ENCODE results near the gene RIN1.
"Not testable (repeated sequence)": the region's sequence is repeated elsewhere in the genome, so short reads cannot be mapped to it uniquely, and the experiment has no call there.

Gene RIN1

DNA sequence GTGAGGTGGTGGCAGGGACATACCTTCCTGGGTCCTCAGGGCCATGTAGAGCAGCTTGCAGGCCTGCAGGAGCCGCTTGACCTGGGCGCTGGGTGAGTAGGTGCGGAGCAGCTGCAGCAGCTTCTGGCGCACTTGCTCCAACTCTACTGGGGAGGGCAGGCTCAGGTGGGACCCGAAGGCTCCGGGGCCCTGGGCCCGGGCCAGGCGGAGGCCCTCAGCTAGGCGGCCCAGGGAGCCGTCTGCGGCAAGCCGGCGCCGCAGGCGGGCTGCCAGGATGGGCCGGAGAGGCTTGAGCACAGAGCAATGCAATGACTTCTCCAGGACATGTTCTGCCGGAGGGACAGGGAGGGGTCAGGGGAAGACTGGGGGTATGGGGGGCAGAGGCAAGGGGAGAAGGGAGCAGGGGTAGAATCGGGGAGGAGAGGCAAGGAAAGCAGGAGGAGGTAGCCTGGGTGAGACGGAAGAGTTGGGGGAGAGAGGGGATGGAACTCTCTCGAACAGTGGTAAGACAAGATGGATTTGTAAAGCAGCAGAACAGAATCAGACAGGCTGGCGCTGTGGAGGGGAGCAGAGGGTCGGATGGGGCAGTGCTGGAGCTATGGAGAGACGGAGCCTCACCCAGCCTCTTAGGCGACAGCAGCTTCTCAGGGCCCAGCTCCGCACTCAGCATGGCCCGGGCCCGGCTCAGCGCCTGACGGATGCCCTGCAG lies 2.2 kb downstream of the RIN1 start:
- DNase-seq: no peak

DNA sequence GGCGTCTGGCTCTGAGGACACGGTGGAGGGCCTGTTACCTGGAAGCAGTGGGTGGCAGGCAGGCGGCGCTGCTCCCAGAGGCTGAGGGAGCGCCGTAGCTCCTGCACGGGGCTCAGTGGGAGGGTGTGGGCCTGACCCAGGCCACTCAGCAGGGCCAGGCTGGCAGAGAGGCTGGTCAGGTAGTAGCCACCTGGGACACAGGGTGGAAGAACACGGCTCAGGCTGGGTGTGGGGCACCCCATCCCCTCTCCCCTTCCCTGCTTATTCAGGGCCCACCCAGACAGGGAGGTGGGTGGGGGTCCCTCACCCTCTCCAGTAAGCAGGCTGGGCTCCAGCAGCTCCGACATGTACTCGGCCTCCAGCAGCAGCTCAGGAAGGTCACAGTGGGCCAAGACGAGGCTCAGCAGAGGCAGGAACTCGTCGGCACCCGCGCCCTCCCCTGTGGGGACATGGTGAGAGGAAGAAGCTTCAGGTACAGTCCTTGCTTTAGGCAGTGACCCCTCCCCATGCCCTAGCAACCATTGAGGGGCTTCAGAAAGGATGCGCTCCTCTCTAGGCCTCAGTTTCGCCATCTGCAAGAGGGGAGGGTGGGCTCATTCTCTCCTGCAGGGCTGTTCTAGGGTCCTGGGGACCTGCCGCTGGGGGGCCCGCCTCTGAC lies 2.9 kb downstream of the RIN1 start:
- DNase-seq: no peak

DNA sequence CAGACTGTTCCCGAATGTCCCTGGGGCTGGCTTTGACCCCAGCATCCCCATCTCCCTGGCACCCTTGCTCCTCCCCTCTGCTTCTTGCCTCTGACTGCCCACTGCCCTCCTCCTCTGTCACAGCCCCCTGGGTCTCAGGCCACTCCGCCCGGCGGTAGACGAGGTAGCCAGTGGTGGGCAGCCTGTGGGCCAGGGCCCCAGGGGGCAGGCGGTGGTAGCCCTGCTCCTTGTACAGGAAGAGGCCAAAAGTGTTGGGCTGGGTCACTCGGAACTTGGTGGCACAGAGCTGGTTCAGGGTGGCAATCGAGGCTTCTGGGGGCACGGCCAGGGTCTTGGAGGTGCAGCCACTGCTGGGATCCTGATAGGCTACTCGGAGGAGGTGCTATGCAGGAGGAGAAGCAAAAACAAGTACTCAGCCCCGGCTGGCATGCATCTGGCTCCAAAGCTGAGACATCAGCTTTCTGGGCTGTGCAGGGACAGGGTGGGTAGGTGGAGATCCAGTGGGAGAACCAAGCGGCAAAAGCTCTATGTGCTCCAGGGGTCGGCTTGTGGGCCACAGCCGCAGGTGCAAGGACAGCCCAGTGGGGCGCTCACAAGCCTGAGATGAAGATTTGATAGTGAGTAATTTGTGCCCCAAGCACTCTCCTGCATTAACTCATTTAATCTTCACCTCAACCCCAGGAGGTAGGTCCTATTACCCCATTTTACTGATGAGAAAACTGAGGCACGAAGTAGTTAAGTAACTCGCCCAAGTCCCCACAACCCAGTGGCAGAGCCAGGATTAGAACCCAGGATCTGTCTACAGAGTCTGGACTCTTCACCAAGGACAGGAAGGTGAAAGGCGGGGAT lies 3.6 kb downstream of the RIN1 start:
- DNase-seq: no peak

DNA sequence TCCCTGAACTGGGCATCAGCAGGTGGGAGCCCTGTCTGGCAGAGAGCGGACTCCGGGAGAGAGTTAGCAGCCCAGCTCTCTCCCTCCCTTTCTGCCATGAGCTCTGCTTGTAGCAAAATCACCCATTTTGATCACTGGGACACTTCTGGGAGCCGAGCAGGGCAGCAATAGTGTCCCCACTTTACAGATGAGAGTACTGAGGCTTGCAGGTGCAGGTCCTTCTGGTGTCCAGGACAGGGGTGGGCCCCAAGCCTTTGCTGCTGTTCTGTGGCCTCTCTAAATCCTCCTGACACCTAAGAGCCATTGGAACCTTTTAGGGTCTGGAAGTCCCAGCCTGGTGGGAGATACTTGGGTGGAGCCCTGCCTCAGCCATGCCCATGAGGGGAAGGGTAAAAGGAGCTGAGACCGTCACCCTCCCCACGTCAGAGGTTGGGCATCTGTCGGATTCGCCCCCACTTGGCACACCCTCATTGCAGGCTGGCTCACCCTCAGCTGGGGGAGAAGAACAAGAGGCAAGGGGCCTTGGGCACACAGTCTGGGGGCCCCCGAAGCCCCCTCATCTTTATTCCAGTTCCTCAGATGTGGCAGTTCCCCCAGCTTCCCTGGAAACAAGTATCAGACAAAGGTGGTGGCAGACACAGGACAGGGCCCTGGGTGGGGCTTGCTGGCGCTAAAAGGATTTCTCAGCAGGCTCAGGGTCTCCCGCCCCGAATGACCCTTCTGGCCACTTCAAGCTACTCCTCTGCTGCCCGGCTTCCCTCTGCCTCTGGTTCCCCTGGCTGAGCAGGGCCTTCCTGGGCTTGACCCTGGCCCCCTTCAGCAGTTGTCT lies 4.5 kb downstream of the RIN1 start:
- DNase-seq: no peak

DNA sequence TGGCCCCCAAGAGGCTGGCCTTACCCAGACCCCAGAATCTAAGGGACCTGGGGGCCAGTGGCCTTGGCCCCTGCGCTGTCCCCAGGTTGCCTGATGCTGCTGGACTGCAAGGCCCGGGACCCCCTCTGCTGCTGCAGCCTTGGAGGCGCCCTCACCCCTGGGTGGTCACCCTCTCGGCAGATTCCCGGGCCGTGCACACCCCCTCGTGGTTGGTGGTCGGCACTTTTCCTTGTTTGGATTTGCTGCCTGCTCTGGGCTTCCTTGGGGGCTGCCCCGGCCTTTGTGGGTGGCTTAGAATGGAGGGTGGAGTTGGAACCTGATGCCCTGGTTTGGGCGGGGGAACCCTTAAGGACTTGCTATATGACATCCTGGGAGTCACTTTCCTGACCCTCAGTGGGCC lies 5.3 kb downstream of the RIN1 start:
- no peak for DNase-seq

DNA sequence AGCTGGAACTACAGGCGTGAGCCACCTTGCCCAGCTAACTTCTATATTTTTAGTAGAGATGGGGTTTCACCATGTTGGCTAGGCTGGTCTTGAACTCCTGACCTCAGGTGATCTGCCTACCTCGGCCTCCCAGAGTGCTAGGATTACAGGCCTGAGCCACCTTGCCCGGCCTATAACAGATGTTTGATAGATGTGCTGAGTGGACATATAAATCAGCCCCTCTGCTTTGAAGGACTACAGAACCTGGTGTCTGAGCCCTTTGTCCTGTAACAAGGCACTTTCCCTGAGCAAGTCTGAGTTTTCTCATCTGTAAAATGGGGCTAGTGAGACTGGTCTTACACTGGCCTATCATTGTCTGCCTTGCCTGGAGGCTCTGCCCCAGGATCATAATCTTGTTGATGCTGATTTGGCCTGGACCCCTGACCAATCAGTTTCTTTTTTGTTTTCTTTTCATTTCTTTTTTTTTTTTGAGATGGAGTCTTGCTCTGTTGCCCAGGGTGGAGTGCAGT lies 7.0 kb downstream of the RIN1 start:
- no peak for DNase-seq

DNA sequence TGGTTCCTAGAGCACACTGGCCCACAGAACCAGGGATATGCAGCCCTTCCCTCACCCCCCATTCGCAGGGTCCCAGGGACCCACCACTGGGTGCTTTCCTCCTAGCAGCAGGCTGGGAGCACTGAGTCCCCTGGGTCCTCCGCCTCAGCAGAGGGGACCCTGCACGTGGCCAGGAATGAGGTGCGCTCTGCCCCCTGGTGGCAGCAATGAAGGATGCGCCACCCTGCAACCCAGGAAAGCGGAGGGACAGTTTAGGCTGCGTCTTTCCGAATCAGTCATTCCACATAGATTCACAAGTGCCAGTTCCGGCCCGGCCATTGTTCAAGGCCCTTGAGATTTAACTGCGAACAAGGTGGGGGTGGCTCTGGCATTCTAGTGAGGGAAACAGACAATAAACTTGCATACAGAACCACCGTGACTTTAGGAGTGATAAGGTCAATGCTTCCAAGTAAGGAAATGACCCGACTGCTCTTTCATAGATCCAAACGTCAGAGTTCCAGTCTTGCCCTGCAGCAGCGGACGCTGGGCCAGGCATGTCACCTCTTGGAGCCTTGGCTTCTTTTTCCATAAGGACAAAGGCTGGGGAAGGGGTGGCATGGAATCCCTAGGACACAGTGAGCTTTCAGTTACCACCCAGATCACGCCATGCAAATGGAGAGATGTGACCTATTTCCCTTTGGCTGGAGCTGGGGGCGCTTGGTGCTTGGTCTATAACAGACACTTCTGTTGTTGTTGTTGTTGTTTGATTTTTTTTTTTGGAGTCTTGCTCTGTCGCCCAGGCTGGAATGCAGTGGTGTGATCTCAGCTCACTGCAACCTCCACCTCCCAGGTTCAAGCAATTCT lies 7.7 kb downstream of the RIN1 start:
- peak; percentile 82 for DNase-seq

DNA sequence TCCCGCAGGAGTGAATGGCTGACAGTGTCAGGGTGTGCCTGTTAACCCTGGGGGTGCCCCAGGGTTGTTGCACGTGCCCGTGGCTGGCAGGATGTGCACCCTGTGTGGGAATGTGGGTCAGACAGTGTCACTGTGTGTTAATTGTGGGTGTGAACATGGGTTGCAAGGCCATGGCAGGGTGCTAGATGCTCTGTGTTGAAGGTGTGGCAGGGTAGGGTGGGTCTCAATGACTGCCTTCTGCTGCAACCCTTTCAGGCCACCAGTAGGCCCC lies 8.3 kb downstream of the RIN1 start:
- DNase-seq: peak; percentile 39

DNA sequence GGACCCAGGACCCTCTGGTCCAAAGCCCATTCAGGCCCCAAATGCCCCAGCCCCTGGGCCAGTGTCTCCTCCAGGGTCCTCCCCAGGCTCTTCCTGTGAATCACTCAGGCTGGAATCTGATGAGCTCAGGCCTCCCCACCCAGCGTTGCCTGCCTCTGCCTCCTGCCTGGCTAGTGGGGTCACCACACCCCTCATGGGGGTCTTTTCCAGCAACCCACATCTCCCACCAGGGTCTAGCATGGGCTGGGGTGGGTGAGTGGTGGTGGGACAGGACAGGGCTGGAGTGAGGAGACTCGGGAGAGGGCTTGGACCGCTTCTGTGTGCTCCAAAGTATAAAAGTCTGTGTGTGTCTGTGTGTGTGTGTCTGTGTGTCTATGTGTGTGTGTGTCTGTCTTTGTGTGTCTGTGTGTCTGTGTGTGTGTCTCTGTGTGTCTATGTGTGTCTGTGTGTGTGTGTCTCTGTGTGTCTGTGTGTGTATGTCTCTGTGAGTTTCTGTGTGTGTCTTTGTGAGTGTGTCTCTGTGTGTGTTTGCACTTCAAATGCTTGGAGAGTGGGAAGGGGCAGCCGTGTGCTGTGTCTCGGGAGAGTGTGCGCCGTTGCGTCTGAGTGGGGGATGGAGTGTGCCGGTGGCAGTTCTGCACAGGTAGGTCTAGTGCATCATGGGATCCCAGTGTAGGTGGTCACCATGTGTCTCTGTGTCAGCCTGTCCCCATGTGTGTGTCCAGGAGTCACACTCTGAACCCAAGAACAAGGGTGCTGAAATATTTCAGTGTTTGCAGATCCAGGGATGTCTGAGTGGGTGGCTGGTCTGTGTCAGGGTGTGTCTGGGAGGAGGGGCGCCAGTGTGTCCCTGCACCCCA lies 8.8 kb downstream of the RIN1 start:
- DNase-seq: no peak

DNA sequence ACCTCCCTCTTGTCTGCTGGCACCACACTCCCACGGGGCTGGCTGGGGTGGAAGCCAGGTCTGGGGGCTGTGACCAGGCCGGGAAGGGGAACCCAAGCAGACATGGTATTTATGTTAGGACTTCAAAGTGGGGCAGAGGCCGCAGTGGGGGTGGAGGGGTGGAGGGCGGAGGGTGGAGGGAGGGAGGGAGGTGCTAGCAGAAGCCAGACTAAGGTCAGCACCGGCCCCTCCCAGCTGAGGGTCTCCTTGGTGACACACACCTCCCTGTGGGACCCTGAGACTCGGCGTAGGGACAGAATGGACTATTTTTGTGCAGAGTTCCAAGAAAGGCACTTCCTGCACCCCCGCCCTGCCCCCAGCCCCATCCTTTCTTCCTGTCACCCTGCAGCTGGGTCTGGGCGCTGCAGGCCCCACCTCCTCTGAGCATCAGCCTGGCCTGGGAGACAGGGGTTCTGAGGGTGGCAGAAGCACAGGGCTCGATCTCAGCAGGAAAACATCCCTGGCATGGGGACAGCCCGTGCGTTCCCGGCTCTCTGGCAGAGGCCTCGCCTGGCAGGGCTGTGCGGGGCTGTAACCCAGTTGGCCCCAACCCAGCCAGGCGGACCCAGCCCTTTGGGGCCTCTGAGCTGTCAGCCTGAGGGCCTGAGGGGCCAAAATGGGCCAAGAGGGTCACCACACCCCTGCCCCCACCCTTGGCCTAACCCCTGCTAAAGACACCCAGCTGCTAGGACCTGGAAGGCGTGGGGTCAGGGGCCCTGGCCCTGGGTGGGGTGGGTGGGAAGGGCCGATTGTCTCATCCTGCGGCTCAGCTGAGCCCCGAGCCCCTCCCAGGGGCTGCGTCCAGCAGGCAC lies 9.7 kb downstream of the RIN1 start:
- DNase-seq: peak; percentile 69

DNA sequence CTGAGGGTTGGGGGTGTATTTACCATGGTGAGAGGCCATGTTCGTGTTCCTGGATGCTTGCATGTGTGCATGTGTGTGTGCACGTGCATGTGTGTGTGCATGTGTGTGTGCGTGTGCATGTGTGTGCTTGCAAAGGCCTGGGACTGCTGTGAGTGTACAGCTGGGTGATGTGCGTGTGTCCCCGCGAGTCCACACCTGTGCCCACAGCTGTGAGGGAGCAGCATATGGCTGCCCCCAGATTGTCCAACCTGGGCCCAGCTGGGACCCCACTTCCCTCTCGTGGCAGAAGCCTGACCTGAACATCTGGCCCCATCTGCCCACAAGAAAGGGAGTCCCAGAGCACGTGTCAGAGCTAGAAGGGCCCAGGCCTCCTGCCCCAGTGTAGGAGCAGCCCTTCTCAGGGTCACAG lies 11.0 kb downstream of the RIN1 start:
- no peak for DNase-seq

DNA sequence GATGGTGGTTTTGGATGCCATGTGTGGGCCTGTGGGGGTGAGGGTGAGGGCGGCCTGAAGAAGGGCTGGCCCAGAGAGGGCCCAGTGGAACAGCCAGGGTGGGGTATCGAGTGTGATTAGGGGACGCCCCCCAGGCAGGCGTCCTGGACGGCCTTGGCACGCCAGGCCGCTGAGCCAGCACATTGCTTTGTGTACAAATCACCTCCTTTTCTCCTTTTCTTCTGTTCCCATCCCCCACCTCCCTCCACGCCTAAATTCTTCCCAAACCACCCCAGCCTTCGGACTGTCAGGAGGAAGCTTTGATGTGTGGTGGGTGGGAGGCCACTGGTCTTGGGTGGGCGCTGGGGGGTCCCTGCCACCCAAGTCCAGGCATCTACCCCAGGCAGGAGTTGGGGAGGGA lies 11.6 kb downstream of the RIN1 start:
- DNase-seq: no peak

DNA sequence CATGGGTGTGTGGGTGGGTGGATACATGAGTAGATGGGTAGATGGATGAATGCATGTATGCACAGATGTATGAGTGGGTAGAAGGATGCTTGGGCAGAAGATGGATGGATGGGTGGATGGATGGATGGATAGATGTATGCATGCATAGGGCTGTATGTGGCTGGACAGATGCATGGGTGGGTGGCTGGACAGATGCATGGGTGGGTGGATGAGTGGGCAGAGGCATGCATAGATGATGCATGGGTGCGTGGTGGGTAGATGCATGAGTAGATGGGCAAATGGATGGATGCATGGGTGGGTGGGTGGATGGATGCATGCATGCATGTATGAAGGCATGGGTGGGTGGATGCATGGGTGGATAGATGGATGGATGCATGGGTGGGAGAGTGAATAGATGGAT lies 12.6 kb downstream of the RIN1 start:
- DNase-seq: no peak

DNA sequence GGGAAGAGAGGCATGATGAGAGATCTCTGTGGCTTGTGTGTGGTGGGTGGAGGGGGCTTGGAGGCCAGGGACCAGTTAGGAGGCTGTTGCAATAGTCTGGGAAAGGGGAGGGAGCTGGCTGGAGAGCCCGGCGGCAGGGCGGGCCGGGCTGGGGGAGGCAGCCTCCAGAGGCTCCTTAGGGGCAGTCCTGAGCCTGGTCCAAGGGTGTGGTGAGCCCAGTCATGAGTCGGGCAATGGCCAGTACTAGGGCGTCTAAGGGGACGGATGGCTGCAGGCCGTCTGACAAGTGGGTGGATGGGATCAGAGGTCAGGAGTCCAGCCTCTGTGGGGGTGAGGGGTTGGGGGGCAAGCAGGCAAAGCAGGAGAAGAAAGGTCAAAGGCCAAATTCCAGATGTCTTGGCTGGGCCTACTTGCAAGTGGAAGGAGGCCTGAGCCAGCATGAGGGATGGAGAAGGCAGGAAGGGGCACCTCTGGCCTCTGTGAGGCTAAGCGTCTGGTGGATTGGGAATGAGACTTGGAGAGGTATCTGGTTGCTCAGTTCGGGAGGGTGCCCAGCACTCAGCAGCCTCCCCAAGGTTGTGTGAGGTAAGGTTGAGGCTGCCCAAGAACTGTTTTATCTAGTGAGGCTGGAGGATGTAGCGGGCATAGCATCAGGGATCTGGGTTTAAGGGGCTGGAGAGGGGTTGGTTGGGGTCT lies 13.4 kb downstream of the RIN1 start:
- DNase-seq: no peak

DNA sequence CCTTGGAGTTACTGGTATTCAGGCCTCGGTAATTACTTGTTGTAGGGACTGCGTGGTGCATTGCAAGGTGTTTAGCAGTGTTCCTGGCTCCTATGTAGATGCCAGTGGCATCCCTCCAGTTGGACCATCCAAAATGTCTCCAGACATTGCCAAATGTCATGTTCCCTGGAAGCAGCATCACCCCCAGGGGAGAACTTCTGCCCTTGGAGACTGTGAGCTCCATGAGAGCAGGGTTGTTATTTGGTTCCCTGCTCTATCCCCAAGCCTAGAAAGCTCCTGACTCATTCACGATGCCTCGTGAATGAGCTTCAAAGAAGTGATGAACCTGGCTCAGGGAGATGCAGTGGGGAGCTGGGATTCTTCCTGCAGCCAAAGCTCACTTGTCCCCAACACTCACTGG lies 14.6 kb downstream of the RIN1 start:
- no peak for DNase-seq

DNA sequence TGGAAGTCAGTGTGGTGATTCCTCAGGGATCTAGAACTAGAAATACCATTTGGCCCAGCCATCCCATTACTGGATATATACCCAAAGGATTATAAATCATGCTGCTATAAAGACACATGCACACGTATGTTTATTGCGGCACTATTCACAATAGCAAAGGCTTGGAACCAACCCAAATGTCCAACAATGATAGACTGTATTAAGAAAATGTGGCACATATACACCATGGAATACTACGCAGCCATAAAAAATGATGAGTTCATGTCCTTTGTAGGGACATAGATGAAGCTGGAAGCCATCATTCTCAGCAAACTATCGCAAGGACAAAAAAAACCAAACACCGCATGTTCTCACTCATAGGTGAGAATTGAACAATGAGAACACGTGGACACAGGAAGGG lies 15.5 kb downstream of the RIN1 start:
- not testable (repeated sequence) for DNase-seq

DNA sequence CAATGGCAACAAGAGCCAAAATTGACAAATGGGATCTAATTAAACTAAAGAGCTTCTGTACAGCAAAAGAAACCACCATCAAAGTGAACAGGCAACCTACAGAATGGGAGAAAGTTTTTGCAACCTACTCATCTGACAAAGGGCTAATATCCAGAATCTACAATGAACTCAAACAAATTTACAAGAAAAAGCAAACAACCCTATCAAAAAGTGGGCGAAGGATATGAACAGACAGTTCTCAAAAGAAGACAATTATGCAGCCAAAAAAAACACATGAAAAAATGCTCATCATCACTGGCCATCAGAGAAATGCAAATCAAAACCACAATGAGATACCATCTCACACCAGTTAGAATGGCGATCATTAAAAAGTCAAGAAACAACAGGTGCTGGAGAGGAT lies 15.9 kb downstream of the RIN1 start:
- DNase-seq: not testable (repeated sequence)

DNA sequence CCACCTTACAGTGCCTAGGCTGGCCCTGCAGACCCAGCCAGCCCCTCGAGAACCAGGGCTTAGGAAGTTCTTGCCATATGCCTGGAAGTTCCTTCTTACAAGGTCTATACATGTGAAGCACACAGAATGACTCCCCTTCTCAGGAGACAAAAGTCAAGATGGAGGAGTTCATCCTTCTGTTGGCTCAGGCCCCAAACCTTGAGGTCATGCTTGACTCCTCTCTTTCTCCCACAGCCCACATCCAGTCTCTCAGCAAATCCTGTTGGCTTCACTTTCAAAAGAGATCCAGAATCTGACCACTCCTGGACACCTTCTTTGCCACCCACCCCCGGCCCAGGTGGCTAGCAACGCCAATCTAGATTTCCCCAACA lies 17.6 kb downstream of the RIN1 start:
- DNase-seq: no peak

Data from left hindlimb (tissue), 1 donor.